Measurements from ENCODE around the gene SLC22A15. TPM values are rescaled to one million over a fixed set of nuclear protein-coding genes. Genes with fewer than 3 reads are reported as not detected.

SLC22A15 gene
- polyA plus RNA-seq, 1 donor (not counting 4 experiments of a cell fraction or from before 2014, with no cell fraction given), result 14.9 TPM

DNA sequence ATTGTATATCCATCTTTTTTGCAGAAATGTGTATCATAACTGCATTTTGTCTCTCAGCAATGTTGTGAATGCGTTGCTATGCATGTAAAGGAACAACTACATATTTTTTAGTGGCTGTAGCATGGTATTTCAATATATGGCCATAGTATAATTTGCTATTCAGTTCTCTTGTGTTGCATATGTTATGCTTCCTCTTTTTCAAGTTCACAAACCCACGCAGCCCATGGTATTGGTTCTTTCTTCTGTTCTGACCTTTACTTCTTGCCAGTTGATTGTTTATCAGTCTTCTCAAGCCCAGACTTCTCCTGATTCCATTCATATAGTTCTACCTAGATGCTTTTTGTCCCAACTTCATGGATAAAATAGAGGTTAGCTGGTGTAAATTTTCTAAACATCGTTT, 6.1 kb downstream of the SLC22A15 start:
- Histone ChIP-seq H4K20me1 (ENCODE audit: control insufficient read depth, extremely low read depth, insufficient read depth, low read length) (peaks cover 31% of the 10 kb centered on the region), H3K9ac (ENCODE audit: control insufficient read depth, extremely low read depth, insufficient read depth, low read length) (no peak overlapping the region), H3K4me3 (ENCODE audit: control insufficient read depth in 2 of 3, extremely low read depth in 1 of 3, insufficient read depth in 2 of 3, low read depth in 1 of 3, low read length in 3 of 3) (no peak overlapping the region), H3K4me2 (ENCODE audit: control insufficient read depth, extremely low read depth, insufficient read depth, low read depth, low read length) (no peak overlapping the region), H3K9me3 (ENCODE audit: control insufficient read depth, low read depth, low read length) (no peaks in the 10 kb centered on the region), H3K79me2 (ENCODE audit: control insufficient read depth, insufficient read depth, low read length) (peaks cover 89% of the 10 kb centered on the region), H3K27me3 (ENCODE audit: control insufficient read depth, extremely low read depth, insufficient read depth, low read length) (no peaks in the 10 kb centered on the region), H3K9me1 (ENCODE audit: control insufficient read depth, extremely low read depth, insufficient read depth, low read length) (peaks cover 3% of the 10 kb centered on the region), H3K27ac (ENCODE audit: control insufficient read depth, insufficient read depth, low read length) (no peak overlapping the region), H2AFZ (ENCODE audit: control insufficient read depth, low read length) (no peak overlapping the region), H3K4me1 (ENCODE audit: control insufficient read depth, extremely low read depth, insufficient read depth, low read length) (peaks cover 27% of the 10 kb centered on the region), H3K36me3 (ENCODE audit: control insufficient read depth in 2 of 2, extremely low read depth in 1 of 2, insufficient read depth in 2 of 2, low read length in 2 of 2) (peaks cover 7 to 16% of the 10 kb centered on the region in 2 experiments)
- no peak for DNase-seq (ENCODE audit: low read depth, low spot score)
- no peak for FAIRE-seq
- dilution Hi-C loops (cut with MboI; ENCODE audit: extremely low pct_ligation_motif_present, low sequenced_read_pairs), result loop anchor here (25.0 kb wide), 1 partner anchor 170 kb away; no protein-coding TSS in a partner anchor
- no peak for TF ChIP-seq EZH2 (IDR thresholded peaks at IDR 0.05; ENCODE audit: low read length)
- TF ChIP-seq, protein P1, sequence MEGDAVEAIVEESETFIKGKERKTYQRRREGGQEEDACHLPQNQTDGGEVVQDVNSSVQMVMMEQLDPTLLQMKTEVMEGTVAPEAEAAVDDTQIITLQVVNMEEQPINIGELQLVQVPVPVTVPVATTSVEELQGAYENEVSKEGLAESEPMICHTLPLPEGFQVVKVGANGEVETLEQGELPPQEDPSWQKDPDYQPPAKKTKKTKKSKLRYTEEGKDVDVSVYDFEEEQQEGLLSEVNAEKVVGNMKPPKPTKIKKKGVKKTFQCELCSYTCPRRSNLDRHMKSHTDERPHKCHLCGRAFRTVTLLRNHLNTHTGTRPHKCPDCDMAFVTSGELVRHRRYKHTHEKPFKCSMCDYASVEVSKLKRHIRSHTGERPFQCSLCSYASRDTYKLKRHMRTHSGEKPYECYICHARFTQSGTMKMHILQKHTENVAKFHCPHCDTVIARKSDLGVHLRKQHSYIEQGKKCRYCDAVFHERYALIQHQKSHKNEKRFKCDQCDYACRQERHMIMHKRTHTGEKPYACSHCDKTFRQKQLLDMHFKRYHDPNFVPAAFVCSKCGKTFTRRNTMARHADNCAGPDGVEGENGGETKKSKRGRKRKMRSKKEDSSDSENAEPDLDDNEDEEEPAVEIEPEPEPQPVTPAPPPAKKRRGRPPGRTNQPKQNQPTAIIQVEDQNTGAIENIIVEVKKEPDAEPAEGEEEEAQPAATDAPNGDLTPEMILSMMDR (optimal IDR thresholded peaks at IDR 0.05 in 1 of 3, IDR thresholded peaks at IDR 0.05 in 1 of 3, conservative IDR thresholded peaks at IDR 0.05 in 1 of 3; ENCODE audit: extremely low read depth in 1 of 3, insufficient read depth in 2 of 3, low read length in 3 of 3), result no peak

DNA sequence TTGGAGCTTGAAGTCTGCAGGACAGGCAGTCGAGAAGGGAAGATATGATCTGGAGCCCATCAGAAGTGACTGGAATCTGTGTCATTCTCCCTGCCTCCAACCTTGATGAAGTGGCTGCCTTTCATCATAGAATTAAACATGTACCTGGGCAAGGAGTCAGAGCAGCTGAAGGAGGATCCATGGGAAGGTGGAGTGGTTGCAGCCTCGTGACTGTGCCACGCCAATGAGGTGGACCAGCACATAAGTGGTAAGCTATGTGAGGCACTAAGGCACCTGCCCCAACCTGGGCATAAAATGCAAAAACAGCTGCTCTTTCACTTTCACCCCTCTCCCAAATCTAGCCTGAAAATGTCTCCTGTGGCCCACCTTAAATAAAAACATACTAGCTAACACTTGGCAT, 7.3 kb downstream of the SLC22A15 start:
- Histone ChIP-seq H3K9me1 (ENCODE audit: control insufficient read depth, extremely low read depth, insufficient read depth, low read length) (peaks cover 3% of the 10 kb centered on the region), H3K4me2 (ENCODE audit: control insufficient read depth, extremely low read depth, insufficient read depth, low read depth, low read length) (no peak overlapping the region), H3K27ac (ENCODE audit: control insufficient read depth, insufficient read depth, low read length) (no peak overlapping the region), H3K4me1 (ENCODE audit: control insufficient read depth, extremely low read depth, insufficient read depth, low read length) (peaks cover 21% of the 10 kb centered on the region), H3K4me3 (ENCODE audit: control insufficient read depth in 2 of 3, extremely low read depth in 1 of 3, insufficient read depth in 2 of 3, low read depth in 1 of 3, low read length in 3 of 3) (no peak overlapping the region), H3K9ac (ENCODE audit: control insufficient read depth, extremely low read depth, insufficient read depth, low read length) (no peak overlapping the region), H2AFZ (ENCODE audit: control insufficient read depth, low read length) (no peak overlapping the region), H3K27me3 (ENCODE audit: control insufficient read depth, extremely low read depth, insufficient read depth, low read length) (no peaks in the 10 kb centered on the region), H3K79me2 (ENCODE audit: control insufficient read depth, insufficient read depth, low read length) (peaks cover 92% of the 10 kb centered on the region), H3K36me3 (ENCODE audit: control insufficient read depth in 2 of 2, extremely low read depth in 1 of 2, insufficient read depth in 2 of 2, low read length in 2 of 2) (peaks cover 9 to 16% of the 10 kb centered on the region in 2 experiments), H3K9me3 (ENCODE audit: control insufficient read depth, low read depth, low read length) (no peaks in the 10 kb centered on the region), H4K20me1 (ENCODE audit: control insufficient read depth, extremely low read depth, insufficient read depth, low read length) (peaks cover 36% of the 10 kb centered on the region)
- FAIRE-seq (peak; percentile 41), DNase-seq (ENCODE audit: low read depth, low spot score) (no peak)
- no peak for TF ChIP-seq EZH2 (IDR thresholded peaks at IDR 0.05; ENCODE audit: low read length)
- TF ChIP-seq, protein P1 (optimal IDR thresholded peaks at IDR 0.05 in 1 of 3, IDR thresholded peaks at IDR 0.05 in 1 of 3, conservative IDR thresholded peaks at IDR 0.05 in 1 of 3; ENCODE audit: extremely low read depth in 1 of 3, insufficient read depth in 2 of 3, low read length in 3 of 3), result no peak
- dilution Hi-C loops (cut with MboI; ENCODE audit: extremely low pct_ligation_motif_present, low sequenced_read_pairs), result loop anchor here (25.0 kb wide), 1 partner anchor 171 kb away; no protein-coding TSS in a partner anchor

All from keratinocyte (primary cell).